H1 (cell line): ENCODE data around the gene CRYBB1. TPM values are rescaled to one million over a fixed set of nuclear protein-coding genes. Genes with fewer than 3 reads are reported as not detected.
A peak's percentile ranks its signal among the peaks of the same experiment; 100 is the strongest.

Source experiments
- CTCF ChIA-PET: fragments of 300-600 bp; sonication (Branson Sonifier 250); formaldehyde crosslinking; loops from one replicate; lab custom pipeline; 2021; ENCODE audit not compliant: partially characterized antibody; lab: Charles Lee
- POLR2A ChIA-PET: fragments of 300-600 bp; sonication (Branson Sonifier 250); formaldehyde crosslinking; loops from one replicate; lab custom pipeline; 2021; ENCODE audit warnings: inconsistent platforms; ENCODE audit not compliant: partially characterized antibody; lab: Charles Lee
- DNase-seq, 2 experiments: peaks; one replicate each; pipeline versions ENCODE4 v3.0.0 to v3.0.0-alpha.2; 2010 to 2022; ENCODE audit warnings: low spot score in 2 of 2, low read depth in 1 of 2, mixed read lengths in 1 of 2
- FAIRE-seq: peaks from 2 replicates; lab custom pipeline; 2011; peaks lifted over from hg19 to GRCh38; lab: Jason Lieb, UNC
- H2AFZ ChIP-seq: 2 replicates; pipeline ENCODE4 v1.8.1; 2012; ENCODE audit warnings: low read length, inconsistent platforms
- H2AK5ac ChIP-seq: 2 replicates; pipeline ENCODE4 v1.6.1; 2013; ENCODE audit warnings: low read depth, low read length
- H2BK120ac ChIP-seq: replicated peaks from 2 replicates; pipeline ENCODE3; 2013; ENCODE audit warnings: low read depth, low read length, inconsistent platforms
- H2BK12ac ChIP-seq: 2 replicates; pipeline ENCODE4 v1.6.1; 2013; ENCODE audit warnings: low read depth, low read length
- H2BK15ac ChIP-seq: 2 replicates; pipeline ENCODE4 v1.6.1; 2013; ENCODE audit warnings: low read length
- H2BK20ac ChIP-seq: 2 replicates; pipeline ENCODE4 v1.6.1; 2013; ENCODE audit warnings: low read length
- H2BK5ac ChIP-seq: 2 replicates; pipeline ENCODE4 v1.6.1; 2013; ENCODE audit warnings: low read depth, low read length
- H3K14ac ChIP-seq: 2 replicates; pipeline ENCODE4 v1.6.1; 2013; ENCODE audit warnings: inconsistent platforms; ENCODE audit not compliant: insufficient read length
- H3K18ac ChIP-seq: 2 replicates; pipeline ENCODE4 v1.6.1; 2013; ENCODE audit warnings: low read length; ENCODE audit errors: extremely low read depth
- H3K23ac ChIP-seq: 2 replicates; pipeline ENCODE4 v1.6.1; 2013; ENCODE audit warnings: inconsistent platforms; ENCODE audit not compliant: insufficient read length
- H3K23me2 ChIP-seq: 2 replicates; pipeline ENCODE4 v1.6.1; 2013; ENCODE audit warnings: low read depth, low read length
- H3K27ac ChIP-seq: 2 replicates; pipeline ENCODE4 v1.6.1; 2011; ENCODE audit warnings: low read depth, low read length, inconsistent platforms
- H3K27me3 ChIP-seq, 4 experiments: replicated peaks in 1 of 4; 1 replicate in 1 of 4; 2 replicates in 3 of 4; pipeline versions ENCODE4 v1.6.1 to v1.8.1; 2011 to 2013; ENCODE audit warnings: low read length in 3 of 4, mild to moderate bottlenecking in 3 of 4, inconsistent platforms in 2 of 4, mixed read lengths in 2 of 4, moderate library complexity in 1 of 4; ENCODE audit not compliant: control insufficient read depth in 3 of 4, insufficient read depth in 3 of 4; ENCODE audit errors: extremely low read depth in 1 of 4
- H3K36me3 ChIP-seq, 4 experiments: 2 replicates each; pipeline versions ENCODE4 v1.6.1 to v1.8.1; 2011 to 2013; ENCODE audit warnings: mild to moderate bottlenecking in 4 of 4, low read length in 3 of 4, moderate library complexity in 2 of 4, control low read depth in 1 of 4, inconsistent platforms in 1 of 4; ENCODE audit not compliant: insufficient read depth in 4 of 4, control insufficient read depth in 2 of 4
- H3K4ac ChIP-seq: replicated peaks from 2 replicates; pipeline ENCODE3; 2013; ENCODE audit warnings: low read length, low read depth, mixed read lengths, inconsistent platforms; ENCODE audit not compliant: insufficient read length
- H3K4me1 ChIP-seq, 4 experiments: replicated peaks in 1 of 4; 1 replicate in 1 of 4; 2 replicates in 3 of 4; pipeline versions ENCODE4 v1.6.1 to v1.8.1; 2011 to 2013; ENCODE audit warnings: low read length in 3 of 4, inconsistent platforms in 2 of 4, mixed read lengths in 1 of 4; ENCODE audit not compliant: insufficient read depth in 4 of 4, control insufficient read depth in 3 of 4
- H3K4me2 ChIP-seq, 2 experiments: 2 replicates each; pipeline versions ENCODE4 v1.6.1 to v1.8.1; 2011 to 2013; ENCODE audit warnings: low read depth in 2 of 2, low read length in 2 of 2, control low read depth in 1 of 2, inconsistent platforms in 1 of 2, mild to moderate bottlenecking in 1 of 2; ENCODE audit not compliant: insufficient read depth in 1 of 2
- H3K4me3 ChIP-seq, 4 experiments: fragments of 200-600, 300-600 bp in 1 of 4; sonication (generic), shearing (Covaris generic), sonication (Bioruptor Twin) in 1 of 4; 2 replicates each; pipeline versions ENCODE4 v1.5.1 to v1.8.1; 2011 to 2016; ENCODE audit warnings: low read length in 4 of 4, low read depth in 3 of 4, control low read depth in 2 of 4, inconsistent platforms in 2 of 4, mild to moderate bottlenecking in 2 of 4, mixed read lengths in 1 of 4, moderate library complexity in 1 of 4; ENCODE audit not compliant: insufficient read depth in 2 of 4; ENCODE audit errors: extremely low read depth in 1 of 4
- H3K56ac ChIP-seq: replicated peaks from 2 replicates; pipeline ENCODE3; 2013; ENCODE audit warnings: low read depth, mild to moderate bottlenecking, mixed read lengths, low read length, inconsistent platforms; ENCODE audit not compliant: insufficient read length
- H3K79me1 ChIP-seq: 2 replicates; pipeline ENCODE4 v1.6.1; 2013; ENCODE audit warnings: low read depth, low read length, control low read depth
- H3K79me2 ChIP-seq, 2 experiments: 2 replicates each; pipeline versions ENCODE4 v1.6.1 to v1.8.1; 2012 to 2013; ENCODE audit warnings: low read length in 2 of 2, mild to moderate bottlenecking in 2 of 2, inconsistent platforms in 1 of 2; ENCODE audit not compliant: insufficient read depth in 2 of 2, control insufficient read depth in 1 of 2
- H3K9ac ChIP-seq, 4 experiments: replicated peaks in 1 of 4; 1 replicate in 1 of 4; 2 replicates in 3 of 4; pipeline versions ENCODE4 v1.6.1 to v1.8.1; 2011 to 2013; ENCODE audit warnings: low read depth in 3 of 4, low read length in 3 of 4, control low read depth in 2 of 4, mild to moderate bottlenecking in 2 of 4, moderate library complexity in 2 of 4, inconsistent platforms in 1 of 4; ENCODE audit errors: extremely low read depth in 1 of 4
- H3K9me3 ChIP-seq, 2 experiments: 2 replicates each; pipeline versions ENCODE4 v1.6.1 to v1.8.1; 2012 to 2013; ENCODE audit warnings: mild to moderate bottlenecking in 2 of 2, moderate library complexity in 2 of 2, control low read depth in 1 of 2, inconsistent platforms in 1 of 2, low read depth in 1 of 2, low read length in 1 of 2, mixed read lengths in 1 of 2; ENCODE audit not compliant: insufficient read depth in 2 of 2
- H4K20me1 ChIP-seq, 2 experiments: replicated peaks in 1 of 2; 2 replicates each; pipeline versions ENCODE3 to v1.8.1; 2011 to 2013; ENCODE audit warnings: inconsistent platforms in 2 of 2, low read length in 2 of 2, mild to moderate bottlenecking in 1 of 2; ENCODE audit not compliant: insufficient read depth in 2 of 2, control insufficient read depth in 1 of 2
- H4K5ac ChIP-seq: 2 replicates; pipeline ENCODE4 v1.6.1; 2013; ENCODE audit warnings: low read length, low read depth, mixed read lengths, inconsistent platforms; ENCODE audit not compliant: insufficient read length
- H4K8ac ChIP-seq: 2 replicates; pipeline ENCODE4 v1.8.0; 2013; ENCODE audit warnings: mild to moderate bottlenecking, moderate library complexity, low read length, inconsistent platforms; ENCODE audit not compliant: insufficient read depth; ENCODE audit errors: extremely low read depth
- H4K91ac ChIP-seq: replicated peaks from 2 replicates; pipeline ENCODE3; 2013; ENCODE audit warnings: low read length, mixed read lengths, inconsistent platforms; ENCODE audit not compliant: insufficient read length
- BCL11A ChIP-seq, 2 experiments: IDR thresholded peaks; one replicate each; pipeline ENCODE4 v1.6.1; 2011; ENCODE audit warnings: low read depth in 2 of 2, low read length in 2 of 2, mild to moderate bottlenecking in 2 of 2
- CEBPB ChIP-seq: IDR thresholded peaks from 2 replicates; pipeline ENCODE4 v1.6.1; 2012; ENCODE audit warnings: low read depth, low read length
- CHD2 ChIP-seq: IDR thresholded peaks from 2 replicates; pipeline ENCODE4 v1.6.1; 2012; ENCODE audit warnings: low read length, improper control_type of control experiment
- CTBP2 ChIP-seq: IDR thresholded peaks from 2 replicates; pipeline ENCODE4 v1.7.0; 2011; ENCODE audit warnings: borderline replicate concordance, mild to moderate bottlenecking, moderate library complexity, mixed read lengths, low read length; ENCODE audit not compliant: insufficient read depth, insufficient read length
- MAFK ChIP-seq: IDR thresholded peaks from 2 replicates; pipeline ENCODE4 v1.6.1; 2012; ENCODE audit warnings: low read depth, mild to moderate bottlenecking, improper control_type of control experiment, low read length
- NANOG ChIP-seq: IDR thresholded peaks from 2 replicates; pipeline ENCODE4 v1.6.1; 2011; ENCODE audit warnings: low read length, low read depth, mild to moderate bottlenecking, inconsistent platforms; ENCODE audit not compliant: insufficient read depth, poor library complexity, severe bottlenecking
- NRF1 ChIP-seq: IDR thresholded peaks from 2 replicates; pipeline ENCODE4 v1.6.1; 2011; ENCODE audit warnings: mild to moderate bottlenecking, low read depth, low read length, improper control_type of control experiment
- SIX5 ChIP-seq: IDR thresholded peaks from 2 replicates; pipeline ENCODE4 v1.6.1; 2011; ENCODE audit warnings: mild to moderate bottlenecking, low read depth, low read length
- TCF12 ChIP-seq: IDR thresholded peaks from 2 replicates; pipeline ENCODE4 v1.6.1; 2011; ENCODE audit warnings: low read depth, mild to moderate bottlenecking, low read length
- WGBS, 2 experiments: shearing (Covaris generic) in 1 of 2; methylation state at CpG; one replicate each; pipeline versions ENCODE4 v1.1.6 to v1.1.7; 2013 to 2015; ENCODE audit warnings: low lambda C conversion rate in 2 of 2, mixed read lengths in 2 of 2, inconsistent platforms in 1 of 2, low coverage in 1 of 2, missing lambda C conversion rate in 1 of 2; ENCODE audit not compliant: insufficient replicate concordance in 2 of 2, insufficient coverage in 1 of 2, insufficient read length in 1 of 2; ENCODE audit errors: extremely low coverage in 1 of 2, missing lambda C conversion rate in 1 of 2; 5-methylcytosine and 5-hydroxymethylcytosine counted together
- polyA plus RNA-seq, 7 experiments: library from polyadenylated mRNA; depleted of rRNA in 3 of 7; stranded (reverse) in 5 of 7; unstranded in 2 of 7; fragments of >200 nt in 5 of 7; fragments of 200-250 nt in 2 of 7; gene quantifications; 1 replicate in 5 of 7; 2 replicates in 1 of 7; 4 replicates in 1 of 7; pipeline versions ENCODE4 v1.2.1 to v1.2.3, GENCODE V29; 2011 to 2013; ENCODE audit warnings: missing spikeins in 2 of 7, mixed read lengths in 2 of 7
- total RNA-seq: library from RNA; stranded (reverse); fragmentation: NEBNext Ultra II Directional; extraction: Animal tissue kit (Norgen Biotek cat#: 25700); gene quantifications from 2 replicates; pipeline ENCODE4 v1.2.1, GENCODE V29; 2021
- TF ChIP-seq, protein P1 (sequence below): IDR thresholded peaks from 2 replicates; pipeline ENCODE4 v1.6.1; 2012; ENCODE audit warnings: inconsistent platforms

The CRYBB1 gene
- total and polyA plus RNA-seq, 2 of the 8 experiments (the other 6 are each of a cell fraction or from before 2014, with no cell fraction given), result 1.7 to 6.0 TPM

DNA sequence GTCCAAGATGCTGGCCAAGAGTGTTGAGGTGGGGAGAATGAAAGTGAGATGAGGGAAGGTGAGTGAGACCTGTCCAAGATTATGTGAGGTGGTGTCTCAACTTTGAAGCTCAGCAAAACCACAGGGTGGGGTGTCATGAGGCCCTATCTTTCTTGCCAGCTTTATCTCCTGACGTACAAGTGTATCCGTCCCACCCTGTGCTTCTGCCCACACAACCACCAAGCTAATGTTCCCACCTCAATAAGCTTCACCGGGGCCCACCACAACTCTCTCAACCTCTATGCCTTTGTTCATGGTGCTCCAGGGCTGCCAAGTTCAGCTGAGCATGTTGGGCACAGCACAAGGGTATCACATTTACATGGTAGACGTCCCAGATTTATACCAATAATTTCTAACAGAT lies 20.8 kb downstream of the CRYBB1 start:
- CTCF ChIA-PET, result interaction anchor here (0.6 to 1.0 kb wide), 3 partner anchors 12 to 54 kb away, joined by 3 to 4 read pairs (median 3); no protein-coding TSS in a partner anchor
- H3K79me1 ChIP-seq, result no peaks in the 10 kb centered on the region
- H2BK120ac ChIP-seq, result no peak overlapping the region
- H3K9me3 ChIP-seq, result no peaks in the 10 kb centered on the region
- H3K4me1 ChIP-seq, result no peaks in the 10 kb centered on the region; a peak in 2 of 7 replicates
- no peak overlapping the region for H2BK5ac ChIP-seq
- no peak overlapping the region for H2BK12ac ChIP-seq
- no peaks in the 10 kb centered on the region for H3K27me3 ChIP-seq
- no peak overlapping the region for H3K4me3 ChIP-seq
- H3K4ac ChIP-seq, result no peak overlapping the region
- 90% methylated on average over 4 of the region's 4 CpGs; no CpG with 5 or more reads in 1 of the 2 experiments for WGBS, 2 experiments
- no peak overlapping the region for H2AFZ ChIP-seq
- H3K27ac ChIP-seq, result no peak overlapping the region
- DNase-seq (no peak), FAIRE-seq (no peak)
- H2BK15ac ChIP-seq, result no peak overlapping the region
- H3K9ac ChIP-seq, result no peak overlapping the region
- H4K20me1 ChIP-seq, result no peaks in the 10 kb centered on the region
- no peak overlapping the region for H2AK5ac ChIP-seq
- no peaks in the 10 kb centered on the region for H3K36me3 ChIP-seq
- 0 out of 2 replicates have a peak overlapping the region, but pooled peaks have one; percentile 10 for H2BK20ac ChIP-seq
- H3K56ac ChIP-seq, result no peak overlapping the region
- H3K18ac ChIP-seq, result no peak overlapping the region
- TF ChIP-seq, protein P1, sequence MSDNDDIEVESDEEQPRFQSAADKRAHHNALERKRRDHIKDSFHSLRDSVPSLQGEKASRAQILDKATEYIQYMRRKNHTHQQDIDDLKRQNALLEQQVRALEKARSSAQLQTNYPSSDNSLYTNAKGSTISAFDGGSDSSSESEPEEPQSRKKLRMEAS, result no peak
- TF ChIP-seq BCL11A (IDR thresholded peaks at IDR 0.05; ENCODE audit: low read depth in 2 of 2, low read length in 2 of 2), result no peak
- no peak for TF ChIP-seq NRF1
- no peak for TF ChIP-seq CHD2
- TF ChIP-seq SIX5, result no peak
- TF ChIP-seq NANOG, result no peak
- TF ChIP-seq CTBP2, result no peak
- no peak for TF ChIP-seq CEBPB
- no peak for TF ChIP-seq TCF12
- no peak for TF ChIP-seq MAFK
- H4K8ac ChIP-seq, result no peak overlapping the region
- H3K23me2 ChIP-seq, result no peaks in the 10 kb centered on the region
- no peak overlapping the region for H4K91ac ChIP-seq
- H3K4me2 ChIP-seq, result no peak overlapping the region
- no peak overlapping the region for H4K5ac ChIP-seq
- no peaks in the 10 kb centered on the region for H3K79me2 ChIP-seq
- no peak overlapping the region for H3K14ac ChIP-seq
- POLR2A ChIA-PET, result interaction anchor here (0.9 to 1.7 kb wide), 4 partner anchors 12 to 38 kb away, joined by 3 to 4 read pairs (median 3); no protein-coding TSS in a partner anchor
- no peak overlapping the region for H3K23ac ChIP-seq
